HEK293T (cell line): Measurements from ENCODE around the gene DCUN1D3.

Source experiments
- ELF4 ChIP-seq: fragments of 450-650 bp; IDR thresholded peaks from 2 replicates; pipeline ENCODE4 v1.6.1; 2017; ENCODE audit warnings: antibody characterized with exemption
- L3MBTL2 ChIP-seq: fragments of 450-650 bp; conservative IDR thresholded peaks from 2 replicates; pipeline ENCODE4 v1.6.1; 2016; ENCODE audit warnings: mild to moderate bottlenecking
- SUZ12 ChIP-seq: fragments of 450-650 bp; IDR thresholded peaks from 2 replicates; pipeline ENCODE4 v1.6.1; 2016; ENCODE audit warnings: mild to moderate bottlenecking
- TARDBP ChIP-seq: fragments of 450-650 bp; IDR thresholded peaks from 2 replicates; pipeline ENCODE4 v1.6.1; 2016

GRCh38 chr16:20901436-20902112, 1.4 kb upstream of the DCUN1D3 start:
- no peak for TF ChIP-seq ELF4
- peak; percentile 37; the same call in 1 of the 2 replicates for TF ChIP-seq L3MBTL2
- TF ChIP-seq TARDBP, result no peak
- TF ChIP-seq SUZ12, result no peak
